Cortex of kidney (tissue), 1 donor: Measurements from ENCODE around the gene DYNC1I1.

ENCODE experiments used
- DNase-seq: peaks from one replicate; lab custom pipeline; 2025; lab: John Stamatoyannopoulos, UW

DYNC1I1 gene

DNA sequence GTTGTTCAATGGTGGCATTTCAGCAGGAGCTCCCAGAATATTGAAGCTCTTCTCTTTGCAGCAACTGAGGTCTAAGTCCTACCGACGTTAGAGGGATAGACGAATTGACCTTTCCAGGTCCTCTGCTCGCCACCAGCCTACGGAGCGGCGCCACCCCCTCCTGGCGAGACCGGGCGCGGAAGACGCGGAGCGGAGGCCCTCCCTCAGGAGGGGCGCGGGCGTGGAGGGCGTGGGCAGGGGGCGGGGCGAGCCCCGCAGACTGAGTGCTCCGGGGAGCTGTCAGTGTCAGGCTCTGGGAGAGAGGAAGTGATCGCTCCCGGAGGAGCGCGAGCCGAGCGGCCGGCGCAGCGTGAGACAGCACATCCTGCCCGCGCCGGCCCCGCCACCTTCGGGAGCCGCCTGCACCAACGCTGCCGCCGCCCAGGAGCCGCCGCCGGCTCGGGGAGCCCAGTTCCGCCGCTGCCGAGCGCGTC lies at the start of gene DYNC1I1:
TSS of gene DYNC1I1 (plus strand) at position 257 of the 473 bp plus-strand sequence. CDS start 32,176 bp downstream, outside the sequence.
- DNase-seq: no peak

DNA sequence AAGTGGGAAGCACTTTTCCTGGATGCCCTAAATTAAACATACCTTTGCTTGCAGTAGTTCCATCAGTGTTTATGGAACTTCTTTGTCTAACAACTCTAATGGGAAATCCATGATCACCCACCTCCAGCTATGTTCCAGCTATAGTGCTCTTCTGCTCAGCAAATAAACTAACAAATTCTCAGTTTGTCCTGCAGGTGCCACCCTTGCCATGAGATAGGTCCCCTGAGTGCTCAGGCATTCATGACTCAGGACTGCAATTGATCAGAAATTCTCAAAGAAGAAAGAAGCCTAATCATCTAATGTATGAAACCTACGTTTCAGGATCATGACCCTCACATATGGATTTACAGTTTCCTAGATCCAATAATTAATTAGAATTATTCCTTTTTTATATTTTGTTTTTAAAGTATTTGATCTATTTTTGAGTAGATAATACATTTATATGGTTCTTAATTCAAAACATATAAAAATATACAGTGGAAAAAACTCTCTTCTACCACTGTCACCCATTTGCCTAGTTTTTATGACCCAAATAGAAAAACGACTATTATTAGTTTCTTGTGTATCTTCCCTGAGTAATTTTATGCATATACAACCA lies 48.7 kb upstream of the DYNC1I1 start:
- DNase-seq: no peak

DNA sequence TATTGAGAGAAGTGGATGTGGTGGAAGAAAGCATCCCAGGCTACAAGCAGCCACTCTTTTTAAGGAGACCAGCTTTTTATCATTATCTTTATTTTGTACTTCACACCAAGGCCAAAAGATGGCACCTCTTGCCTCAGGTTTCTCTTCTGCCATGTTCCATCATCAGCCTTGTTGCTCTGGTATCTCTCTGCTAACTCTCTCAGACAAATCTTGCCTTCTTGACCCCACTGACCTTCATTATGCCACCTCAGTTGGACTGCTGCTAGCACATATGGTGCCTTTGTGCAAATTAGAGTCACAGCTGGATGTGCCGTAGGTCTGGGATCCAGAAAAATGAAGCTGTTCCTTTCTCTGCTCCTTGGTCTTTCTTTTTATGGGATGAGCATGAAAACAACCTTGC lies 47.1 kb upstream of the DYNC1I1 start:
- no peak for DNase-seq

DNA sequence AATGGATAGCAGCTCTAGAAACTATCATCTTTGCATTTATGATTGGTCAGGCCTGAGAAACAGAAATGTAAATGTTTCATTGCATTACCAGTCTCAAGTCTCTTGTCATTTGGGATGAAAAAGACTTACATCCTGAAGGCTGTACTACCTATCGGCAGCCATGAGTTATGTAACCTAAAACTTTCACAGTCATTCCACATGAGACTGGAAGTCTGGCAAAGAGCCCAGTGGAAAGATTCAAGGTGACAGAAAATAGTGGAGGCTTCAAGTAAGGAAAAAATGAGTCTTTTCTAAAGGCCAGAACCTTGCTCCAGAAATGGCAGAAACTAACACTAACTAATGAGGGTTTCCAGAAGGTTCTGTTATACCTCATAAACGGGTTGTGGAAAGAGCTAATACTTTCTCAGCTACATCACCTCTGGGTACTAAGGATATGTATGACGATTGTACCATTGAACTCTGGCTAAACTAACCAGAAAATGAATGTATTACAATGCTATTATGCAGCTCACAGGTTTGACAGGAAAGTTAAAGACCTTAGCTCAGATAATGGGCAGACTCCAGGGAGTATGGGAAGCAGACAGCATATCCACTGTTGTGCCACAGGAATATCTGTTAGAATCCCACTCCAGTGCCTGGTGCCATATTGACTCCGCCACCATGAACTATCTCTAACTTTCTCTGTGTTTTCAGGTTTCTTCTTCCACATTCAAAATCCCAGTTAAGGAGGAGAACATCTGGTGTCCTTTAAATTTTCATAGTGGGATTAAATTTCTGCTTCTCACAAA lies 41.7 kb upstream of the DYNC1I1 start:
- no peak for DNase-seq

DNA sequence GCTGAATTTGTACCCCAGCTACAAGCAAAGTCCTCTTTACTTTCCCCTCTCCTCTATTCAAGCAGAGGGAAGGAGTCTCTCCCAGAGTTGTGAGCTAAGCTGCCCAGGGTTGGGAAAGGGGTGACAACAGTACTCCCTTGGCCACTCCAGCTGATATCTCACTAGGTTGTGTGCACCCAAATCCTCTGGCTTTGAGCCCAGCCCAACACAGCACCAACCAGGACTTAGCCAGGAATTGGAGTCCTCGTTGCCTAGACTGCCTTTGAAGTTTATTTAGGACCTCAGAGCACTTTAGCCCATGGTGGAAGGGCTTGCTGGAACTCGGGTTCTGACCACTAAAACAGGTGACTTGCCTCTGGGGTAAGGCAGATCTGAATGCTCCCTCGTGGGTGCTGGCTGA lies 35.7 kb upstream of the DYNC1I1 start:
- DNase-seq: no peak

DNA sequence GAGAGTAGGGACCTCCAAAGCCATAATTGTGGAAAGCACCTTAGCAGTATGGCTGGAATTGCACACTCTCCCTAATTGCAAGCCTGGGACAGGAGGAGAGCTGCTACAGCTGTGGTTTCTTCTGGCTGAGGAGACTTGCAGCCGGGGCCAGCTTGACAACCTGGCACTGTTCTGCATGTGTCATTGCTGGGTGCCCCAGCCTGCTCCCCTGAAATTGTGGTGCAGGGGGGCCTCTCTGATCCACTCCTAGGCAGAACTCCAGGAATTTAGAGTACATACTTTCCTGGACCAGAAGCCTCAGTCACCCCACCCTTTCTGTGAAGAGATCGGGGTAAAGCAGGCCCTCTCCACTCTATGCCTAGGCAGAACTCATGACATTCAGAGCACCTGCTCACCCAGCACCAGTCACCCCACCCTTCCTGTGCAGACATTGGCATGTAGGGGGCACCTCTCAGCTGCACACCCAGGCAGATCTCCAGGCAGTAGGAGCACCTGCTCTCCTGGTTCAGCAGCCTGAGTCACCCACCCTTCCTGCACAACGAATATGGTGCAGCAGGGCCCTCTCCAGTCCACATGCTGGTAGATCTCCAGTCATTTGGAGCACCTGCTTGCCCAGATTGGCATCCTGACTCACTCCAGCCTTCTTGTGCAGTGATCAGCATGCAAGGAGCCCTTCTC lies 34.4 kb upstream of the DYNC1I1 start:
- no peak for DNase-seq

DNA sequence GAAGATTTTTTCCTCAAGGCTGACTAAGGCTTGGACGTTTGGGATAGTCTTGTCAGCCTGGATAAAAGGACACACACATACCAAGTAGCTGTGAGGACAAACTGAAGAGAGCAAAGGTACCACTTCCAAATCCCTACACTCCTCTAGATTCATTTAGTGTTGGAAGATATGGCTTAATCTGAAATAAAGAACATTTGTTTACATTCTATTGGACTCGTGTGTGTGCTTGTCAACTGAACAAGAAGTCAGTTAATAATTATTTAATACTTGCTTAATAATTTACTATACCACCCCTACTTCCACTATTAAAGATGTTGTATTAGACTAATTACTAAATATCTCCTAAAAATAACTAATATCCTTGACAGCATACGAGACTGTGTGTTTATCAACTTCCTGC lies 23.3 kb upstream of the DYNC1I1 start:
- no peak for DNase-seq

DNA sequence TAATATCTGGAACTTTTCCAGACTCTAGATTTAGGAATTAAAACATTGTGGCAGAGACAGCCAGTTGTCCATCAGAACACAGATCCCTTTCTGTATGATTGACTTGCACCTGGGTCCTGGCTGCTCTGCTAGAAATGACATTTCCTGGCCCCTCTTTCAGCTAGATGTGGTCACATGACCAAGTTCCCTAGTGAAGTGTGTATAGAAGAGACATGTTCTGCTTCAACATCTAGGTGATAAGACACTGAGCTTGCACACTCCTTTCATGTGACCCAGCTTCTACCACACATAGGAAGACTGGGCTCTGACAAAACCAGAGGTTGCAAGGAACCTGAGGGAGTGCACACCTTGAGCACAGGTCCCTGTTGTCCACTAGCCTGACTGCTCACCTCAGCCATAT lies 22.8 kb upstream of the DYNC1I1 start:
- no peak for DNase-seq

DNA sequence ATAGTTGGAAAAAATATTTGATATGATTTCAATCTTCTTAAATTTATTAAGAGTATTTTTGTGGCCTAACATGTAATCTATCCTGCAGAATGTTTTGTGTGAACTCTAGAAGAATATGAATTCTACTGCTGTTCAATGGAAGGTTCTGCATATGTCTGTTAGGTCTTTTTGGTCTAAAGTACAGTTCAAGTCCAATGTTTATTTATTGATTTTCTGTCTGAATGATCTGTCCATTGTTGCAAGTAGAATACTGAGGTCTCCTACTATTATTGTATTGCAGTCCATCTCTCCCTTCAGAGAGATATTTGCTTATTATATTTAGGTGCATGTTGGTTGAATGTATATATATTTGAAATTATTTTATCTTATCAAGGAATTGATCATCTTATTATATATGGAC lies 18.9 kb upstream of the DYNC1I1 start:
- DNase-seq: no peak

DNA sequence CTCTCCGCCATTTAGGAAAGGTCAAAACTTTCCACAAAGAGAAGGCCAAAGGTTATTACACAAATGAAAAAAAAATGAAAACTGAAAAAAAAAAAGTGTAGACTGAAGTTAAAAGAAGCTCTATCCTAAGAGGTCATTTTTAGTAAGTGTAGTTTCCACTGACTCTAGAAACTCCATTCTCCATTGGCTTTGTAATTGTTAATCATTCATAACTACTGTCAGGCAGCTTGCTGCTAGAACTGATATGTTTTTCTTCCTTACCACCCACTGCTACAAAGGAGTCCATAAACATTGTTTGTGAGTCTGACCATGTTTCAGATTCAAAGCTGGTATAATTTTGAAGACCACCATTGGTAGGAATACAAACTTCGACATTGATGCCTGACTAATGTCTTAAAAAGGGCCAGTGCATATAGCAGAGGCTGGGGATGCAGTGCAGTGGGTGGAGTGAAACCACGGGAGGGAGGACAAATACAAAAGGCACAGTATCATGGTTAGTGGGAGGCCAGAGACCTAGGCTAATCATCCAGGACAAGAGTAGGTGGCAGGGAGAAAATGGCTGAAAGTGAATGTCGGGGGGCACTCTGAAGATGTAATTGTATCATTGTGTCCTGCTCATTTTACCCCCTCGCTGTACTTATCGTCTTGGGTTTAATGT lies 16.9 kb upstream of the DYNC1I1 start:
- no peak for DNase-seq

DNA sequence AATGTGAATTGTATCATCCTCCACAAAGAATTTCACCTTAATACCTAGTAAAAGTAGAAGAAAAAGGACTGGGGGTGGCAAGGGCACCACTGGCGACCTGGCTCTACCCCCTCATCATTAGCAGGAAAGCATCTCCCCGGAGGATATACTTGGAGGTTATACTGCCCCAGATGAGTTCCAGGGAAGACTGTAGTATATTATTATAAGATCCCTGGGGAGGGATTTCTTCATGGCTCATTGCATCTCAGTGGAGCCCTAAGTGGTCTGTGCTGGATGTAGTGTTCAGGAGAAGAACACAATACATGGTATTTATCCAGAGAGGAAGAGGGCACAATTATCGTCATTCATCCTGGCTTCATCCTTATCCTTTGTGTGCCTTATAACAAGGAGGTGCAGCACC lies 14.2 kb upstream of the DYNC1I1 start:
- no peak for DNase-seq

DNA sequence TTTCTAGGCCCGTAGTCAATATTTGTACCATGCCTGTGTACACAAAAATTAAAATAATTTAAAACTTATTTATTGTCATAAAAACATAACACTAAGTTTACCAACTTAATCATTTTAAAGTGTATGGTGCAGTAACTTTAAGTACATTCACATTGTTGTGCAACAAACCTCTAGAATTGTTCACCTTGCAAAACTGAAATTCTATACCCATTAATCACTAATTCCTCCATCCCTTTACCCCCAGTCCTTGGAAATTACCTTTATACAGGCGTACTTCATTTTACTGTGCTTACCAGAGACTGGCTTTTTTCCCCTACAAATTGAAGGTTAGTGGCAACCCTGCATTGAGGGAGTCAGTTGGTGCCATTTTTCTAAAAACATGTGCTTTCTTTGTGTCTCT lies 6.3 kb upstream of the DYNC1I1 start:
- DNase-seq: no peak

DNA sequence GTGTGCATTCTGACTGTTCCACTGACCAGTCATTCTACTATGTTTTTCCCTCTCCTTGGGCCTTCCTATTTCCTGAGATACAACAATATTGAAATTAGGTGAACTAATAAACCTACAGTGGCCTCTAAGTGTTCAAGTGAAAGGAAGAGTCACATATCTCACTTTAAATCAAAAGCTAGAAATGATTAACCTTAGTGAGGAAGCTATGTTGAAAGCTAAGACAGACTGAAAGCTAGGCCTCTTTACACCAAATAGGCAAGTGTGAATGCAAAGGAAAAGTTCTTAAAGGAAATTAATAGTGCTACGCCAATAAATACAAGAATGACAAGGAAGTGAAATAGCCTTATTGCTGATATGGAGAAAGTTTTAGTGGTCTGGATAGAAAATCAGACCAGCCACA lies 5.7 kb upstream of the DYNC1I1 start:
- DNase-seq: no peak

DNA sequence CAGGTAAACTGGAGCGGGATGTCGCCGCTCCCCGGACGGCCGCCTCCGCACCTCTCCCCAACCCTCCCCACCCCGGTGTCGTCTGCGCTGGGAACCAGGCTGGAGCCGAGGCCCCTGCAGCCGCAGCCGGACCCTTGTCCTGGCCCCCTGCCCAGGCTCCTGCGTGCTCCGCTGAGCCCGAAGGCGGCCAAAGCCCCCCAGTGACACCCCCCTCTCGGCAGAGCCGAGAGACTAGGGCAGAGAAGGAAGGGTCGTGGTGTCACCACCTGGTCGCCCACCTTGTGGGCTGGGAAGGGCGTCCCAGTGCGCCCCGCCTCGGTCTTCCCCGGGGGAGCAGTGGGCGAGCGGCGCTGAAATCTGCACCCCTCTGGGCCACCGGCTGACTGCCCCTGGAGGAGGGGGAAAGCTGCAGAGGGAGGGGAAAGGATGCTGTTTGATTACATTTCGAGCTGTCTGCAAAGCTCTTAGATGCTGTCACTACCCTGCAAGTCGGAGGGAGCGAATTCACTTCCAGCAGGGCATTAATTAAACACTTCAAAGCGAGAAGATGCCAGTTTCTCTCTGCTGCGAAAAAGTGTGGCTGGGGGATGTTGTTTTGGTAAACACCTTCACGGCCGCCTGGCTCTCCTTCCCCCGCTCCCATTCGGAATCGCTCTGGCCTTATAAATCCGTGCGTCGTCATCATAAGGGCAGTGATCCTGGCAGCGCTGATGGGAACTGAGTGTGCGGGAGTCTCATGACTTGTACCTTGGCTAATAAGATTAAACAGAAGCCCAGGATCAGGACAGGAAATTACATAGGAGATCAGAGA lies 622 bp downstream of the DYNC1I1 start:
- DNase-seq: no peak

DNA sequence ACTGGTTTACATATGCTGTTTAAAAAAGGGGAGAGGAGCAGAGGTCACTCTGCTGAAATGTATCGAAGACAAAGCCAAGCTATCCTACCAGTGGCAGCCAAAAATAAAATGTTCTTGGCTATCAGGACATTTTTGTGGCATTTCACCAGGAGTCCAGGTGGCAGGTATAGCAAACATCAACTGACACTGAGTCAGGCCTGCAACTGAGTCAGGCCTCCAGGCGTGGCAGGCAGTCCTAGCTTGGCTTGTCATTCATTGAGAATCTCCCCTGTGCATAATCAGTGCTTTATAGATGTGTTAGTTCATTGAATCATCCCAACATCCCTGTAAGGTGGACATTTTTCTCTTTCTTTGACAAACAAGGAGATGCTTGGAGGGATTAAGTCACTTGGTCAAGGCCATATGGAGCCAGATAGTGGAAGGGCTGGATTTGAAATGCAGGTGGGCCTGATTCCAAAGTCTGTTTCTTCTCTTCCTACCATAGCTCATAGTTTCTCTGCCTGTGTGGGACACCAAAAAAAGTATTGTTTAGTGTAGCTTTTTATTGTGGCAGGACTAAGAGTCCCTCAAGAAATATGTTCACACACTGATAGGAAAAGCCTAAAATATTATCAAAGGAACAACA lies 4.3 kb downstream of the DYNC1I1 start:
- no peak for DNase-seq

DNA sequence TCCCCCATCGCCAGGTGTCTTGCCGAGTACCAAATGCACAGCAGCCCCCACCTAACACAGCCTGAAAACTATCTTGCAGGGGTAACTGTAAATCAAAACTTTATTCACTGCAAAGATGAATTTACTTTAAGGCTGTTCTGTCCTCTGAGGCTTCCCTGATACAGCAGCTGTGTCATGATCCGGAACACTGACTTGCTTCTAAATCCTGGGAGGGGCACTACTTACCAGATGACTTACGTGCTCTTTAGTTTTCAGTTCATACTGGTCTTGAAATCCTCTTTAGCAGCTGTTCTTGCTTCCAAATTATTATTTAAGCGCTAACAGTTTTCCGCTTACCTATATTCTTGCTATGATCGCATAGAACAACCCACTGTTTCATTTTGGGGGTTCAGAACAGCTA lies 4.9 kb downstream of the DYNC1I1 start:
- DNase-seq: no peak

DNA sequence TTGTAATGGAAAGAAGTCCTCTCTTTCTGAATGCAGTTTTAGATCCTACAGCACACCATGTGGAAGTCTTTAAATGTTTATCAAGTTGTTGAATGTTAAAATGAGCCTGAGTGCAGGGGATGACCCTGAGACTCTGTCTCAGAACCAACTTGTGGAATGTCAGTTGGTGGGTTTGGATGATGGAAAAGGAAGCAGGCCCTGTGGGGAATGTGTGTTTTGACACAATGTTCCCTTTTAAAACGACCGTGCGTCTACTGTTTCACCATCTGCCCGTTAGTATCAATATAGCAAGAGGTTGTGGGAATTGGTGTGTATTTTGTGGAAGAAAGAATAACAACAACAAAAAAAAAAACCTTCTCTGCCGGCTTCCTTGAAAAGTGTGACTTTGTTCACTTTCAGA lies 8.3 kb downstream of the DYNC1I1 start:
- DNase-seq: no peak

DNA sequence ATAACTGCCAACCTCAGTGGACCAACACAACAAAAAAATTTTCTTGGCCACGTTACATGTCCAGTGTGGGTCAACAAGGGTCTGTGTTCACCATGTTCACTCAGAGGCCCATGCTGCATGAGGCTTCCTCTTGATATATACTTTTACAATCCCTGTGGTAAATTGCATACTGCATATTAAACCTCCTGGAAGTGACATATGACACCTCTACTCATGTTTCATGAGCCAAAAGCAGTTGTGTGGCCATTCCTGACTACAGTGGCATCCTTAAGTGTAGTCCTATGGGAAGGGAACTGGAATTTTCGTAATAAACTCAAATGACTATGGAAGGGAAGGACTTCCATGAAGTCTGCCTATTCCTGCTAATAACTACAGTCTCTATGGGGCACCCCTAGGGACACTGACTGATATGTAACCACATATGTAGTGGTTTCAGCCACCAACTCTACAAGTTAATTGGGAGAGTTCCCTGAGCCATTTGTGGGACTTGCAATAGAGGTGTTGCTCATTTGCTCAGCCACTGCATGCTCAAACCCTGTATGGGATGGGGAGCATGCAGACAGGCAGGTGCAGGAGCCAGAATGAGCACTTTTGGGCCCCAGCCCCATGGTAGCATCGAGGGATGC lies 9.7 kb downstream of the DYNC1I1 start:
- DNase-seq: no peak

DNA sequence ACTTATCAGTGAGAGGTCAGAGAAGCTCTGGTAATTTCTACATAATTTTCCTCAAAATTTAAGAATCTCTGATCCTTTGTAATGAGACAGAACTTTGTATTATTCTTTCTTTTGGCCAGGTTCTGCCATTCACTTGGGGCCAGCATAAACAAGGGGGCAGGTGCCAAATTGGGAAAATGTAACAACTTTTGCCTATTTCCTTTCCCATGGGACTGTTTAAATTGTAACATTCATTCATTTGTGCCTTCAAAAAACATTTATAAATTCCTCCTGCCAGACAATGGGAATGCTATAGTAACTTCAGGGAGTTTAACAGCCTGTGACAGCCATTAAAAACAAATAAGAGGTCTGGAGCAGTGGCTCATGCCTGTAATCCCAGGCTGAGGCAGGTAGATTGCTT lies 12.4 kb downstream of the DYNC1I1 start:
- no peak for DNase-seq

DNA sequence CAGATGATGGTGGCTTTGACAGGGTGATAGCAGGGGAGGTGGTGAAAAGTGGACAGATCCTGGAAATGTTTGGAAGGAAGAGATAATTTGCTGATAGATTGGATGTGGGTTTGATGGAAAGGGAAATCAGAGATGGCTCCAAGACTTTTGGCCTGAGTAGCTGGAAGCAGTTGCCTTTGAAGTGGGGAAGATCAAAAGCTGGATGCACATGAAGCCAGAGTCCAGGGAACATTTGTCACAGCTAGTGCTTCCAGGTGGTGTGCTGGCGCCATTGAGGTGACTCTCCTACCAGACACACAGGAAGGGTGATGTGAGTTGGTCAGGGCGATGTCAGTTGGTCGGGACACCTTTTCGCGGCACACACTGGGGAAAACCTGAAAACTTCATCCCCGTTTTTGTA lies 15.9 kb downstream of the DYNC1I1 start:
- no peak for DNase-seq

DNA sequence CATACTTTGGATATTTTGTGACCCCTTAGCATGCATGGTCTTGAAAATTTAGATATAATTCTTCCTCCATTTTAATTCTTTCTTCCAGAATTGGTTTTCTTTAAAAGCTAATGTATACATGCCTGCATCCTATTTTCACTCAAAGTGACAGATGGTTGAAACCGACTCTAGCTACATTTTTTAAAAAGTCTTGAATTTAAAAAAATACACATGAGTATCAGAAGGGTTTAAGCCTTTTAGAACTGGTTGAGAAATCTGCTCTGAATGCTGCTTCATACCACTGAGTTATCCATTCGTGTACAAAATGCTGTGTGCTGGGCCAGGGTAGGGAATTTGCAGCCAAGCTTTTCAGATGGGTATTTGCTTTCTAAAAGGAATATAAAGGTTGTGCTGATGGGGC lies 16.5 kb downstream of the DYNC1I1 start:
- DNase-seq: no peak
